ENCODE results near the gene ARHGEF19. TPM values are rescaled to one million over a fixed set of nuclear protein-coding genes. Genes with fewer than 3 reads are reported as not detected.

Gene ARHGEF19
- total and polyA plus RNA-seq, 2 of the 4 experiments (the other 2 are of a cell fraction): 4.5 to 16.8 TPM

DNA sequence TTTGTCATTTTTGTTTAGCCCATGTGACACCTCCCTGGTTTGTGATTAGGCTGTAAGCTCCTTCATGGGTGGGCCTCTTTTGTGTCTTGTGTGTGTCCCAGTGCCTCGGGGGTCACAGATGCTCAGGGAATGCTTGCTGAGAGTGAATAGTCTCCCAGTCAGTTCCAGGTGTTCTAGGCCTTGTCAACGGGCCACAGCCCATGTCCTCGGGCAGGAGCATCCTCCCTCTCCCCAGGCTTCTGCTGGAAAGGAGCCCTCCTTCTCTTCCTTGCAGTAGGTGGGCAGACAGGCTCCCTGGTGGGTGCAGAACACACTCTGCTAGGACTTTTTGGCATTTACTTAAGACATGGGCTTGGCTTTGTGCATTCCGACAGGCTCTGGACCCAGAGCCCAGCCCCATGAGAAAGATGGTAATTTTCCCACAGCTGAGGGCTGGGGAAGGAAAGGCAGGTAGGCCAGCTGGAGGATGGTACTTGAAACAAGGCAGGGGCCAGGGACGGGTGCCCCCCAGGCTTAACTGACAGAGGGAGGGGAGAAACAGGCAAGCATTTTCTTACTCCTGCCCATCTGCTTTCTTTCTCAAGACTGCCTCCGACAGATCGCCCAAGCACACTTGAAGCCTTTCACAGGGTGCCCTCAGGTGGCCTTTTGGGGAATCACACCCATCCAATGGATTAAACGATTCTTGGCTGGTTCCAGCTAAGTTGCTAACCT lies 31.6 kb upstream of the ARHGEF19 start (continued):
- TF ChIP-seq BHLHE40 (IDR thresholded peaks at IDR 0.05; ENCODE audit: low read depth, low read length) (no peak), RFX5 (IDR thresholded peaks at IDR 0.05; ENCODE audit: low read depth, low read length) (no peak)

DNA sequence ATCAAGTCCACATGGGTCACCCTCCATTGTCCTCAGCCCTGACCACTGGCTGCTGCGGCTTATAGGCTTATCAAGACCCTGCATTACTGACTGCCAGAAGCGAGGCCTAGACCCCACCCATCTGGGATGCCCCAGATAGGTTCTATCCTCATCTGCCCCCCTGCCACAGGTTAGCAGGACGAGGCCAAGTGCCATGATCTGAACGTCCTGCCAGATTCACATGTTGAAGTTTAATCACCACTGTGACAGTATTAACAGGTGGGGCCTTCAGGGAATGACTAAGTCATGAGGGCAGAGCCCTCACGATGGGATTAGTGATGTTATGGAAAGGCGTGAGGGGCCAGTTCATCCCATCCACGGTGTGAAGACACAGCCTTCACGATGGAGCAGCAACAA lies 30.8 kb upstream of the ARHGEF19 start:
- H4K5ac ChIP-seq (ENCODE audit: low read depth, low read length): no peak overlapping the region
- H2BK5ac ChIP-seq (ENCODE audit: low read depth, low read length, poor library complexity, severe bottlenecking): no peak overlapping the region
- 0 out of 2 replicates have a peak overlapping the region, but pooled peaks have one; percentile 16 for H2AK5ac ChIP-seq (ENCODE audit: low read depth, low read length)
- H3K56ac ChIP-seq (ENCODE audit: extremely low read depth, insufficient read depth, low read length): no peak overlapping the region
- no peak overlapping the region for H2BK120ac ChIP-seq (ENCODE audit: low read depth, low read length)
- H3K36me3 ChIP-seq (ENCODE audit: control insufficient read depth, insufficient read depth, low read length): peaks cover 8% of the 10 kb centered on the region
- ChIA-PET CTCF (no interaction called here), POLR2A (ENCODE audit: unreplicated experiment) (no interaction called here)
- no peak overlapping the region for H3K23ac ChIP-seq (ENCODE audit: low read depth, low read length)
- H4K8ac ChIP-seq (ENCODE audit: low read depth in 2 of 2, low read length in 2 of 2): no peak overlapping the region
- intact Hi-C loops (cut with micrococcal nuclease): loop anchor here (5.0 kb wide), 1 partner anchor 36 kb away; no protein-coding TSS in a partner anchor
- peak overlapping the region; percentile 43 for H2AFZ ChIP-seq (replicated peaks; ENCODE audit: low read length, poor library complexity)
- H3K4me3 ChIP-seq (ENCODE audit: insufficient read depth, low read depth, low read length): no peak overlapping the region
- H3K14ac ChIP-seq (replicated peaks; ENCODE audit: low read depth, low read length): no peak overlapping the region
- 0 out of 2 replicates have a peak, but pooled peaks cover 4% of the 10 kb centered on the region for H4K20me1 ChIP-seq (ENCODE audit: insufficient read depth, low read length)
- H3K79me1 ChIP-seq (ENCODE audit: low read depth in 1 of 2, low read length in 2 of 2): peaks cover 13 to 15% of the 10 kb centered on the region in 2 experiments
- WGBS, 2 experiments (ENCODE audit: extremely low coverage in 2 of 2, insufficient read length in 1 of 2): 78% methylated on average over 4 of the region's 8 CpGs; no CpG with 5 or more reads in 1 of the 2 experiments
- H3K4me1 ChIP-seq (ENCODE audit: control insufficient read depth, insufficient read depth, low read length): peaks cover 4% of the 10 kb centered on the region; the same call in 1 of the 2 replicates
- H3K27me3 ChIP-seq (ENCODE audit: control insufficient read depth, insufficient read depth, low read length): no peaks in the 10 kb centered on the region
- no peak overlapping the region for H3K9ac ChIP-seq (ENCODE audit: low read depth, low read length)
- no peak overlapping the region for H2BK20ac ChIP-seq (ENCODE audit: low read depth, low read length)
- no peak overlapping the region for H4K91ac ChIP-seq (ENCODE audit: insufficient read depth, low read depth, low read length)
- dilution Hi-C loops (cut with HindIII; ENCODE audit: low sequenced_read_pairs, unreplicated experiment): no loop called here
- no TSS peak for BruUV-seq (replicated peaks)
- no peak overlapping the region for H3K4me2 ChIP-seq (ENCODE audit: low read depth, low read length)
- no peak for DNase-seq
- H3K4ac ChIP-seq (ENCODE audit: low read depth, low read length): no peak overlapping the region
- in situ Hi-C loops (cut with MboI; ENCODE audit: low sequenced_read_pairs): loop anchor here (5.0 kb wide), 1 partner anchor 166 kb away; no protein-coding TSS in a partner anchor
- ATAC-seq (ENCODE audit: low read depth): no peak
- no peak overlapping the region for H3K18ac ChIP-seq (ENCODE audit: low read depth, low read length)
- H2AK9ac ChIP-seq (replicated peaks; ENCODE audit: low read depth, low read length, poor library complexity): no peak overlapping the region
- H3K9me1 ChIP-seq (ENCODE audit: insufficient read depth, low read length): peaks cover 8% of the 10 kb centered on the region
- TF ChIP-seq FOS (IDR thresholded peaks at IDR 0.05; ENCODE audit: low read depth, low read length) (no peak), CEBPB (IDR thresholded peaks at IDR 0.05; ENCODE audit: low read depth, low read length) (no peak), MAZ (IDR thresholded peaks at IDR 0.05; ENCODE audit: borderline replicate concordance, low read depth, low read length) (no peak), RAD21 (IDR thresholded peaks at IDR 0.05; ENCODE audit: low read length) (no peak), POLR2A (IDR thresholded peaks at IDR 0.05; ENCODE audit: low read depth, low read length) (no peak), MAFK (IDR thresholded peaks at IDR 0.05; ENCODE audit: low read depth, low read length) (no peak), SMC3 (IDR thresholded peaks at IDR 0.05; ENCODE audit: low read depth, low read length) (no peak), RFX5 (IDR thresholded peaks at IDR 0.05; ENCODE audit: low read depth, low read length) (no peak), BHLHE40 (IDR thresholded peaks at IDR 0.05; ENCODE audit: low read depth, low read length) (no peak)
- TF ChIP-seq, protein P1, sequence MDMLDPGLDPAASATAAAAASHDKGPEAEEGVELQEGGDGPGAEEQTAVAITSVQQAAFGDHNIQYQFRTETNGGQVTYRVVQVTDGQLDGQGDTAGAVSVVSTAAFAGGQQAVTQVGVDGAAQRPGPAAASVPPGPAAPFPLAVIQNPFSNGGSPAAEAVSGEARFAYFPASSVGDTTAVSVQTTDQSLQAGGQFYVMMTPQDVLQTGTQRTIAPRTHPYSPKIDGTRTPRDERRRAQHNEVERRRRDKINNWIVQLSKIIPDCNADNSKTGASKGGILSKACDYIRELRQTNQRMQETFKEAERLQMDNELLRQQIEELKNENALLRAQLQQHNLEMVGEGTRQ (IDR thresholded peaks at IDR 0.05; ENCODE audit: low read depth, low read length): no peak
- no peak overlapping the region for H3K27ac ChIP-seq (ENCODE audit: insufficient read depth, low read length)
- no peak overlapping the region for H2BK15ac ChIP-seq (ENCODE audit: low read depth, low read length)
- H3K9me3 ChIP-seq (ENCODE audit: control insufficient read depth, insufficient read depth, low read length): no peaks in the 10 kb centered on the region
